AG09319 (cell line): ENCODE data around the gene FMN1.

ENCODE experiments used
- DNase-seq: peaks from one replicate; pipeline ENCODE4 v3.0.0-alpha.2; 2010; ENCODE audit warnings: low read depth; ENCODE audit errors: extremely low read depth
- CTCF ChIP-seq: IDR thresholded peaks from 2 replicates; pipeline ENCODE4 v1.5.1; 2011; ENCODE audit warnings: low read depth, mild to moderate bottlenecking, inconsistent platforms, low read length, moderate library complexity

Gene FMN1

GRCh38 chr15:33155691-33156420, 38.7 kb downstream of the FMN1 start:
- no peak for TF ChIP-seq CTCF
- DNase-seq: no peak

- TF ChIP-seq CTCF: no peak
- no peak for DNase-seq
These were observed 40.0 kb downstream of the FMN1 start for GRCh38 chr15:33154351-33155166.

GRCh38 chr15:33153548-33153947, 41.0 kb downstream of the FMN1 start:
- TF ChIP-seq CTCF: no peak
- no peak for DNase-seq

GRCh38 chr15:33152502-33153109, 41.9 kb downstream of the FMN1 start:
- no peak for TF ChIP-seq CTCF
- DNase-seq: no peak

- no peak for TF ChIP-seq CTCF
- no peak for DNase-seq
These were observed 43.5 kb downstream of the FMN1 start for GRCh38 chr15:33150971-33151370.

GRCh38 chr15:33150431-33150941, 44.0 kb downstream of the FMN1 start:
- no peak for TF ChIP-seq CTCF
- DNase-seq: no peak

GRCh38 chr15:33149919-33150318, 44.6 kb downstream of the FMN1 start:
- TF ChIP-seq CTCF: no peak
- no peak for DNase-seq
